GM18870 (cell line): ENCODE results near the gene ATP2B3.

Experiments used
- ATAC-seq: cut with Tn5 transposase; IDR thresholded peaks from one replicate; pipeline ENCODE4 v1.9.1; 2021; ENCODE audit warnings: moderate library complexity; ENCODE audit not compliant: unreplicated experiment

ATP2B3 gene

DNA sequence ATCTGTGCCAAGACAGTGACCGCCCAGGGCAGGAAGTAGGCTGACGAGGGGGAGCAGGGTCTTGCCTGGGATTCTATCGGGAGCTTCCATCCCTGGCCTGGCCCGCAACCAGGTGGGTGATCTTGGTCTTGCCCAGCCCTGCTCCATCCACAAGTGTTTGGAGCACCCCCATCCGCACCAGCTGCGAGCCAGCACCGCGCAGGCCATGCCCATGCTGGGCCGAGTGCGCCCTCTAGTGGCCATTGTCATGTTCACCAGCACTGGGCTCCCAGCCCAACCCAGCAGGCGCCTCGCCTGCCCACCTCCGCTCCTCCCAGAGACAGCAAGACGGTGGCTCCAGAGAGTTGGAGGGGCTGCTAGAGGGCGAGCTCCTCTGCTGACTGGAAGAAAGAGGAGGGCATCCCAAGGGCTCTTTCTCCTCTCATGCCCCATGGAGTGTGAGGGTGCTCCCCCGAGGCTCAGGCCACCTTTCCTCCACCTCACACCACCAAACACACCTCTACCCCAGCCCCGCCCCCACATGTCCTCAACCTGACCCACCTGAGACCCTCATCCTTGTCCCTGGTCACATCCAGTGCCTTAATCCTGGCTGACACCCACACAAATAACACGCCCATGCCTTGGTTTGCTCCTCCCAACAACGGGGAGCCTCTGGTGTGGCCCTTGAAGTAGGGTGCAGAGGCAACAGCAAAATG, 9.8 kb upstream of the ATP2B3 start:
- no peak for ATAC-seq

DNA sequence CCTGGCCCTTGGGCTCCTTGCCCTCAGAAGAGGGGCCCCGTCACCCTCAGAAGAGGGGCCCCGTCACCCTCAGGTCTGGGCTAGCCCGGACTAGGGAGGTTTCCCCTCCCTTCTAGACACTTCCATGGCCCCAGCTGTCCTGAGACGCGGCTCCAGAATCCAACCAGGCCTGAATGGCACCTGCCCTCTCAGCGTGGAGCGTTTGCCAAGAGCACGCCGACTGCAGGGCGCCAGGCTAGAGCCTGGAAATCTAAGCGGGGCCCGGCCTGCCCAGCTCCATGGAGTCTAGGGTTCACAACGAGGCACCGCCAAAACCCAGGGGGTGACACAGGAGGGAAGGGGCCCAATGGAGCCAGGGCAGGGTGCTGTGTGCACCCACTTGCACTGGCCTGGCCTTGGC, 7.8 kb upstream of the ATP2B3 start:
- no peak for ATAC-seq

DNA sequence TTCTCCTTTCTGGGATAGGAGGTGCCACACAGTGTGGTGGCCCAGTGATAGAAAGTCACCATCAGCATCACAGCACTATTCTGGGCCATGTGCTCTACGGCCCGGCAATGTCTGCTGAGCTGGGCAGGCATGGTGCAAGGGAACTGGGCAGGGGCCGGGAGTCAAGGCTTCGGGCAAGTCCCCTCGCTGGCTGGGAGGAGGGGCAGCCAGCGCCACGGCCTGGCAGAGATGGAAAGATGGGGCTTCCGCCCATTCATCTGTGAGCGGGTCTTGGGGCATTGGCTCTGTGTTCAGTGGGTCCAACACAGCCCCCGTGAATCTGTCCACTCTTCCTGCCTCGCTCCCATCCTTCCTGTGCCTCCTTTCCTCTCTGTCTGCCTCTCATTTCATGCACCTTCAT, 7.1 kb upstream of the ATP2B3 start:
- ATAC-seq = no peak

DNA sequence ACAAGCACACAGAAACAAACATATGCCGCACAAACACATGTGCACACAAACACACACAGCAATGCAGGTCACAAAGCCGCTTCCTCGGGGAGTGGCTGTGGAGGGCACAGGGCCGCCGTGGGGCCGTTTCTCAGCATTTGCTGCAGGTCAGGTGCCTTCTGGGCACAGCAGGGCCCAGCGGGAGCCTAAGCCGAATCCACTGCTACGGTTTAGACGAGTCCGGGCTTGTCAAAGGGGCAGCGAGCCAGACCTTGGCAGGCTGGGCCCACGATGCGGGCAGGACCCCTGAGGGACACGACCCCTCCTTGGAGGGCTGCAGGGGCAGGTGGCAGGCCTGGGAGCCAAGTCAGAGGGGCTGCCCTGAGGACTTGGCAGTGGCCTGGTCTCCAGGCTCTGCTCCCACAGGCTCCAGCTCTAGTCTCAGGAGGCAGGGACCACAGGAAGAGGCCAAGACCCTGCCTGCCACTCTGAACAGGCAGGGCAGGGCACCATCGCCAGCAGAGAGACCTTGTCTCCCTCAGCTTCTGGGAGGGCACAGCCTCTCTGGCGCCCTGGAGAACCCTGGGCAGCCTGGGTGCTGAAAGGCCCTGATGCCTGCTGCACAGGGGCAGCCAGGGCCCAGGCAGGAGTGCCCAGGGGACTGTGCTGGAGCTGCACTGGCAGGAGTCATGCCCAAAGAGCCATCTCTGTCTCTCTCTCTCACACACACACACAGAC, 5.5 kb upstream of the ATP2B3 start:
- ATAC-seq = no peak

DNA sequence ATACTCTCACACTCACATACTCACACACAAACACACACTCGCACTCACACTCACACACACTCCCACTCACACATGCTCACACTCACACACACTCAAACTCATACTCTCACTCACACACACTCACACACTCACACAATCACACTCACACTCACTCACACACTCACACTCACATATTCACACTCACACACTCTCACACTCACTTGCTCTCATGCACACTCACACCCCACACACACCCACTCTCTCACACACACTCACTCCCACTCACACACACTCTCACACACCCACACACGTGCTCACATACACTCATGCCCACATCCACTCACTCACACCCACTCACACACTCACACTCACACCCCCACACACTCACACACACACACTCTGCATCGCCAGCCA, 4.9 kb upstream of the ATP2B3 start:
- no peak for ATAC-seq

DNA sequence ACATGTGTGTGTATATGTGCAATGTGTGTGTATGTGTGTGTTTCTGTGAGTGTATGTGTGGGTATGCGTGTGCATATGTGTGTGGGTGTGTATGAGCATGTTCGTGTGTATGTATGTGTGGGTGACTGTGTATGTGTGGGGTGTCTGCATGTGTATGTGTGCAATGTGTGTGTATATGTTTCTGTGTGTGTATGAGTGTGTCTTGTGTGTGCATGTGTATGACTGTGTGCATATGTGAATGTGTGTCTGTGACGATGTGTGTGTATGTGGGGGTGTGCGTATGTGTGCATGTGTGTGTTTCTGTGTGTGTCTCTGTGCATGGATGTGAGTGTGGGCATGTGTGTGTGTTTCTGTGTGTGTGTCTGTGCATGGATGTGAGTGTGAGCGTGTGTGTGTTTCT, 4.2 kb upstream of the ATP2B3 start:
- no peak for ATAC-seq

DNA sequence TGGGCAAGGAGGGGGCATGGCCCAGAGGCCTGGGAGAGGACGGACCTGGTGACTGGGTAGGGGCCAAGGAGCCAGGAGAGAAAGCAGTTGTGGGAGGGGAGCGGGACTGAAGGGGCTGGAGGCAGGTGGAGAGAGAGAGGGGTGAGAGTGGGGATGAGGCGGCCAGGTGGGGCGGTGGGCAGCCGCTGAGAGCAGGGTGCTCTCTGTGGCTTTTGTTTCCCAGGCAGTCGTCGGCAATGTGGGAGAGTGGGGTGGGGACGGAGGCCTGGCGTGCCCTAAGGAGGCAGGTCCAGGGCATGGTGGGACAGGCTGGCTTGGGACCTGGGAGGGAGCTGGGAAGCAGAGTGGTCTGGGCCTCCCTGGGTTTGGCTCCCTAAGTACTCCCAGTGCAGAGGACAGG, 3.2 kb upstream of the ATP2B3 start:
- no peak for ATAC-seq

DNA sequence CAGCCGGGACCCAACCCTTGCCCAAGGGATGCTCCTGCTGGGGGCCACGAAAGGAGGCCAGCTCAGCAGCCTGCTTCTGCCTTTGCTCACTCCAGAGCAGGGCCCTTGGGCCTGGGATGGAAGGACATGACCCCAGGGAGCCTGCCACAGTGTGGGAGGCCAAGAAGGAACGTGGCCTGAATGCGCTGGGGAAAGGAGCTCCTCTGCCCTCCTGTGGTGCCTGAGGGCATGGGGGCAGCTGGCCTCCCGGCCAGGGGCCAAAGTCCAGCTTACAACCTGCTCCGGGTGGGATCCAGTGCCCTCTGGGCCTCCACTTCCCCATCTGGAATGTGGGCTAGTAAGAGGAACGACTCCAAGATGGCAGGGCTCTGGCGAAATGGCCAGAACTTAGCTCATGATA, 2.0 kb upstream of the ATP2B3 start:
- ATAC-seq = no peak

DNA sequence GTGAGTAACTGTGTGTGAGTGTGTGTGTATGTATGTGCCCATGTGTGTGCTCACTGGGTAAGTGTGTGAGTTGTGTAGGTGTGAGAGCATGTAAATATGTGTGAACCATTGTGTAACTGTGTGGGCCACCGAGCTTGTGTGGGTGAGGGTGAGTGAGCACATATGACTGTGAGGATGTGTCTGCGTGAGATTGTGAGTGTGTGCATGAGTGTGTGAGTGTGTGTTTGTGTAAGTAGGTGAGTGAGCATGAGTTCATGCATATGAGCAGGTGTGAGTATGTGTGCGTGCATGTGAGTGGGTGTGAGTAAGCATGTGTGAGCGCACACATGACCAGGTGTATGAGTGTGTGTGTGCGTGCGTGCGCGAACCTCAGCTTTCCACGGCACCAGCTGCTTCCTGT, 1.4 kb upstream of the ATP2B3 start:
- ATAC-seq = no peak

DNA sequence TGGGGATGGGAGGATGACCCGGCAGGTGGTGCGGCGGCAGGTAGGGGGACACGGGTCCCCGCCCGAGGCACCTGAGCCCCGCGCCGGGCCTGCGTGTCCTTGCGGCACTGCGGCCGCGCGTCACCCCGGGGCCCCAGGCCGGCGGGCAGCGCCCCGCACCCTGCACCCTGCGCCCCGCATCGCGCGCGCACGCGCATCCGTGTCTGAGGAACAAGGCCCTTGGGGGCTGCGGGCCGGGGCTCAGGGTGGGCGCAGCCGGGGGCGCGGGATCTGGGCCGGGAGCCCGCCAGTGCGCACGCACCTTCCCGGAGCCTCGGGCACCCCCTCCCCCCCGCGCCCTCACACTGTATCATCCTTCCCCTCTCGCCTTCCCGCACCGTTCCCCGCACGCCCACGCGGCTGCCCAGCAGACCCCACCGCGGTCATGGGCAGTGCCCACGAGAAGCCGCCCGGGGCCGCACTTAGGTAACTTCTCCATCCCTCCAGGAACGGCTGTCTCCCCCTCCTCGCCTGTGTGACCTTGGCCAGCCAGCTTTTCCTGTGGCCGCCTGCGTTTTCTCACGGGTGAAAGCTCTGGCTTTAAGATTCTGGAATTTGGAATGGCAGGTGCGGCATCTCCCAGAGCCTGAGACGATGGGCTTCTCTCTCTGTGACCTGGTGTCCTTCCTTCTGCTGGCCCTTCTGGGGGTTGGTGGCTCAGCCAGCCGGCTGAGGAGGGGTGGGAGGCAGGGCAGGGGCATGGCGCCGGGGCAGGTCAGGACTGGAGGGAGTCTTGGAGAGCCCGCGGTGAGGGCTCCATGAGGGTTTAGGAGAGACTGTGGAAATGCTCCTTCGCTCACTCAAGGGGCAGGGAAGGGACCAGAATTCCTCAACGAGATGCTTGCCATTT, 748 bp downstream of the ATP2B3 start:
- no peak for ATAC-seq

DNA sequence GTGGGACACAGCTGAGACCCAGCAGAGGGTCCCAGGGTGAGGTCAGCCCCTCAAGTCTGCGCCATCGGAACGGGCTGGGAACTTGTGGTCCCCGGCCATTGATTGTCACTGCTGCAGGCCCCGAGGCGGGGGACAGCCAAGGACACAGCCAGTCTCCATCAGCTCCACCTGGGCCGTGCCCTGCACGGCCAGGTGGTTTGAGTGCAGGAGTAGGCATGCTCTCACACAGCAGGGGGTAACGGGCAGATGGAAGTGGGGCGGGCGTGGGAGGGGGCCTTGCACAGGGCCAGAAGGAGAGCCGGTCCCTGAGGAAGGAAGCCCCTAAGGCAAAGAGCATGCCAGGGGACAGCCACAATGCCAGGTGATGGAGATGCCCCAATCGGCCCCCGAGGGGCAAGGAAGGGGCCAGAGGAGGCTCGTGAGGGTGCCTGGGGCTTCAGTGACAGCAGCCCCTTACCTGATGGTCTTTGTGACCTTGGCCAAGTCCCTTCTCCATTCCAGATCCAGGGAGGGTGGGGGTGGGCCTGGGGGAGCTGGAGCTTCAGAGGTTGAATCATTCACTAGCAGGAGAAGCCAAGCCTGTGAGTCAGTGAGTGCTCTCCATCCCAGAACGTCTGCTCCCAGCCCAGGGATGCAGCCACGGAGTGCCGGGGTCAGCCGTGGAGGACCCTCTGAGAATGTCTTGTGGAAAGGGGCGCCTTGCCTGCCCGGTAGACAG, 2.3 kb downstream of the ATP2B3 start:
- no peak for ATAC-seq

DNA sequence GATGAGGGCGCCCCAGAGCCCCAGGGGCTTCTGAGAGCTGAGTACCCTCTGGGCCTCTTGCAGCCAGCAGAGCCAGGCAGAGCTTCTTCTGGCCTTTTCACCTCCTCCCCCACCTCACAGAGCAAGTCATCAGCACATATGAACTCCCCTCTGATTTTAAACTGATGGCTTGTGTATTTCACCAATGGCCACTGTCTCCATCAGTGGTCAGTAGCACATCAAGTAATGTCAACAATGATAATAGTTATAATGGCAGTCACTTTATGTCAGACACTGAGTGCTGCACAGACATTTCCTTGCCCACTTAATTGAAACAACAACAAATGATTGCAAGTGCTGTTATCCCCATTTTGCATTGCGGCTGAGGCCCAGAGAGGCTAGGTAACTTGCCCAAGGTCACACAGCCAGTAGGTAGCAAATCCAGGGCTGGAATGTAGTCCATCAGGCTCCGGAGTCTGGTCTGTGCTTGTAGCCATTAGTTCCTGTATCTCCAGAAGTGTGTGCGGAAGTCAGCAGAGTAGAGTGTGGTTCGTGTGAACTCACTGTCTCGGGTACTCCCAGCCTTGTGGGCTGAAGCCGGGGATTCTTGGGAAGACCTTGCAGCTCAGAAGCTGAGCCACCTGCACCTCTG, 3.0 kb downstream of the ATP2B3 start:
- ATAC-seq = no peak

DNA sequence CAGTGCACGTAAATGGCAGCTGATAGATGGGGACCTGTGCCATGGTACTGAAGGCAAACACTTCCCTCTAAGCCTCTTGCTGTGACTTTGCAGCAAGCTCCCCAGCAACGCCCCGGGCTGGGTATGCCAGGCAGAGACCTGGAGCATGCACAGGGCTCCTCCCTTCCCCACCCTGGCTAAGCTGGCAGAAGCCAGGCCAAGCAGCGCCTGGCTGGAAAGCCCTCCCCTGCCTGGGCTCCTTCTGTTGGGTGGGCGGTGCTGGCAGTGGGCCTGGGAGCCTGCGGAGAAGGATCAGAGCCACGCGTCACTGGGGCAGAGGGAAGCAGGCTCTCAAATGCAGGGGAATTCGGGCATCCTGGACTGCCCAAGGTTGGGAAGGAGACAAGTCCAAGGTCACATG, 3.6 kb downstream of the ATP2B3 start:
- ATAC-seq = no peak

DNA sequence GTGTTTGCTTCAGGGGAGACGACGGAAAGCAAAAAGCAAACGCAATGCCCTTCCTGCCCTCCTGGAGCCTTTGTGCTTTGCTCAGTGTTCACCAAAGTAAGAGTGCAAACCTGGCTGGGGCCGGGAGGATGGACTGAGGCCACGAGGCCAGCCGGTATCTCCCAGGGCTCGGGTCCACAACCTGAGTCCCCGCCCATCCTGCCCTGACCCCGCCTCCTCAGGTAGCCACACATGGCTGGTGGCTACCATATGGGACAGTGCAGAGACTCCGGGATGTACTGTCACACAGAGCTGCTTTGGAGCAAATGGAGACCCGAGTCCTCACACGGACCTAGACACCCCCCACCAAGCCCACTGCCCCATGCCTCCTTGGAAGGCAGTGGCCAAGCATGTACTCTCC, 4.8 kb downstream of the ATP2B3 start:
- ATAC-seq = no peak

DNA sequence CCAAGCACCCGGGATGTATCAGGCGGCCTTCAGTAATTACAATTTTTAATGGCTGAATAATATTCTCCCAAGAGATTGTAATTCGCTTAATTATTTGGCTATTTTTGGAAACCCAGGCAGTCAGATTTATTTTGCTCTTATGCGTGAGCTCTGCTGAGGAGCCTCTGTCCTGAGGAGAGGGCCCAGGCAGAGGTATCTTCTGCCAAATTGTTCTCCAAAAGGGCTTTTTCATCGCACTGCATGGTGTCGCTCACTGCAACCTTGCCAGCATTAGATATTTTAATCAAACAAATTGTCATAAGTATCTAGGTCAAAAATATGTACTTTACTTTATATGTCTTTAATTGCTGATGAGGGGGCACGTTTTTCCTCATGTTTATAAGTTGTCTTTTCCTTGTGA, 5.8 kb downstream of the ATP2B3 start:
- ATAC-seq = no peak

DNA sequence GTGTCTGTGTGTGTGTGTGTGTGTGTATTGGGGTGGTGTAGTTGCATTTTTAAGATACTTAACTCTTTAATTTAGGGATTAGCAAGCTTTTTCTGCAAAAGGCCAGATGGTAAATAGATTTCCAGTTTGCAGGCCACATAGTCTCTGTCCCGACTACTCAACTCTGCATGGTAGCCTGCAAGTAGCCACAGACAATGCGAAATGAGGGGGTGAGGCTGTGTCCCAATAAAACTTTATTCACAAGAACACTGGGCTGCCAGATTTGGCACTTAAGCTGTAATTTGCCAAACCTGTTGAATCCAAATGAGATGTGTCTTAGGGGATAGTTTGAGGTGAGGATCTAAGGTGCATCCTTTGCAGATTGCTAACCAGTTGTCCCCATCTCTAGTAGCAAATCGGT, 6.8 kb downstream of the ATP2B3 start:
- ATAC-seq = no peak

DNA sequence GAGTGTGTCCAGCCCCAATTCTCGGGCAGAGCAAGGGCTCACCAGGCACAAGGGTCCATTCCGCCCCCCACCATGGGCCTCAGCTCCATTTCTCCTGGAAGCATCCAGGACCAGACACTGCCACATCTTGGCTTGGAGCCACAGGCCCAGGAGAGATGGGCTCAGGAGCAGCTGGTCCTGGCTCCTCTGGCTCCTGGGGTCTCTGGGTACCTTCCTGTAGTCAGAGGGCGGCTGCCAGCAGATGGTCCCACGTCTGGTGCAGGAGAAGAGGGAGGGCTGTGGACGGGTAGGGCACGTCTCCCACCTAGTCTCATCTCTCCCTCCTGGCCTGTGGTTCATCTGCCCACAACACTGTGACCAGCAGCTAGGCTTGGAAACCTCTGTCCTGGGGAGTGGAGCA, 8.0 kb downstream of the ATP2B3 start:
- no peak for ATAC-seq

DNA sequence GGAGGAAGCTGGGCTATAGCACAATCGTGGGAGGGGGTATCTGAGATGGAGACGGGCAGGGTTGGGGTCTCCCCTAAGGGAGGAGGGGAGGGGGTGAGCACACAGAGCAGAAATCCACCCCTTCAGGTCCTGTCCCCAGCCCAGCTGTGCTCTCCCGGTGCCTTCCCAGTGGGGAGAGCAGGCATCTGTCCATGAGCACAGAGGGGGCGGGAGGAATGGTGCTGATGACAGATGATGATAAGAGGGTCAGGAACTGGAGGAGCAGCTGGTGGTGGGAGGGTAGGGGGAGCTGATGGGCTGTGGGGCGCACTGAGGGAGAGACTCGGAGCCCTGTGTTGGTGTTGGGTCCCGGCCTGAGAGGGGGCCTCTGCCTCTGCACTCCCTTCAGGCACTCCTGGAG, 8.6 kb downstream of the ATP2B3 start:
- ATAC-seq = no peak

DNA sequence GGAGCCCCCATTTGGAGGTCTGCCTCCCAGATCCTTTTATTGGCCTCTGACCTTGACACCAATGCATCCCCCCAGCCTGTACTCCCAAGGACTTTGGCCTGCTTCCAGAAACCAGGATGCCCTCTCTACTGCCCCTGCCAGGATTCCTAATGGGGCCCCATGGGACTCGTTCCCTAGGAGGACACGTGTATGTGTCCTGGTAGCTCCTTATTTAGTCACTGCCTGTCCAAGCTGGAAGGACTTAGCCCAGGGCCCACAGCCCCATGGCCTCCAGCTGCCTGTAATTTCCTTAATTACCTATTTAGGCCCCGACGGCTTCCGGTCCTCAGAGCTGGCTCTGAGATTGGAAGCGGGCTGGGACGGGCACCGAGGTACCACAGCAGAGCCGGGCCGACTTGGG, 9.4 kb downstream of the ATP2B3 start:
- no peak for ATAC-seq

DNA sequence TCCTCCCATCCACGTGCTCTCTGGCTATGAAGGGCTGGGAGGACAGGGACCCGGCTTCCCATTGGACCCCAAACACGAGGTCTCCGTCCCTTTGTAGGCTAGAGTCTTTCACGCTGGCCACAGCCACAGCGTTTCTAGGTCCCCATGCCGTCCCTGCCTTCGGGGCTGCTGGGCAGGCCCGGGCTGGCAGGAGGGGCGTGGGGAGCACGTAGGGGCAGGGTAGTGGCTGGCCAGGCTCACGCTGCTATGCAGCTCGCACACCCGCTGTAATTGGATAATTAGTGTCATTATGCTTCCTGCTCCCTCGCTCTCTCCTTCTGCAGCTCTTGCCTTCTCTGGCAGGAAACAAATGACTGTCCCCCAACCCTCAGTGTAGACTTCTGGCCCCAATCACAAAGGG, 9.8 kb downstream of the ATP2B3 start:
- ATAC-seq = no peak
